Stimulated activated CD8-positive, alpha-beta memory T cell treated with anti-CD3 and anti-CD28 coated beads, Interleukin-12 subunit alpha, Interleukin-12 subunit beta, amount 100 ng/mL, for 24 hours (primary cell): ENCODE data around the gene NR6A1.

ENCODE experiments used
- DNase-seq: peaks from one replicate; pipeline ENCODE4 v3.0.0-alpha.2; 2020; ENCODE audit errors: extremely low read depth

NR6A1 gene

GRCh38 chr9:124795881-124796431, 24.8 kb upstream of the NR6A1 start:
- no peak for DNase-seq

- DNase-seq = no peak
These were observed 23.9 kb upstream of the NR6A1 start for GRCh38 chr9:124794902-124795491.

GRCh38 chr9:124793015-124793541, 22.0 kb upstream of the NR6A1 start:
- no peak for DNase-seq

GRCh38 chr9:124792257-124793014, 21.3 kb upstream of the NR6A1 start:
- DNase-seq = no peak

GRCh38 chr9:124790801-124791505, 19.8 kb upstream of the NR6A1 start:
- no peak for DNase-seq

- no peak for DNase-seq
These were observed 19.2 kb upstream of the NR6A1 start for GRCh38 chr9:124790301-124790700.

GRCh38 chr9:124789531-124789930, 18.4 kb upstream of the NR6A1 start:
- no peak for DNase-seq

GRCh38 chr9:124788542-124789217, 17.6 kb upstream of the NR6A1 start:
- DNase-seq = no peak

- DNase-seq = no peak
These were observed 15.9 kb upstream of the NR6A1 start for GRCh38 chr9:124786881-124787573.

GRCh38 chr9:124784509-124784908, 13.4 kb upstream of the NR6A1 start:
- no peak for DNase-seq

- no peak for DNase-seq
These were observed 12.7 kb upstream of the NR6A1 start for GRCh38 chr9:124783830-124784229.

- no peak for DNase-seq
These were observed 11.8 kb upstream of the NR6A1 start for GRCh38 chr9:124782661-124783574.

- DNase-seq = no peak
These were observed 11.0 kb upstream of the NR6A1 start for GRCh38 chr9:124781967-124782660.

- no peak for DNase-seq
These were observed 9.6 kb upstream of the NR6A1 start for GRCh38 chr9:124780757-124781151.

GRCh38 chr9:124780060-124780756, 9.1 kb upstream of the NR6A1 start:
- no peak for DNase-seq

- DNase-seq = no peak
These were observed 8.4 kb upstream of the NR6A1 start for GRCh38 chr9:124779368-124780059.

GRCh38 chr9:124778575-124779367, 7.7 kb upstream of the NR6A1 start:
- no peak for DNase-seq
